Ishikawa (cell line): ENCODE data around the gene DOP1B.

Source experiments
- CEBPB ChIP-seq: IDR thresholded peaks from 2 replicates; pipeline ENCODE4 v1.6.1; 2012
- CREB1 ChIP-seq: IDR thresholded peaks from 2 replicates; pipeline ENCODE4 v1.6.1; 2012; ENCODE audit warnings: low read depth
- EGR1 ChIP-seq: IDR thresholded peaks from 2 replicates; pipeline ENCODE4 v1.6.1; 2012
- EP300 ChIP-seq: IDR thresholded peaks from 2 replicates; pipeline ENCODE4 v1.6.1; 2012; ENCODE audit warnings: borderline replicate concordance
- FOXM1 ChIP-seq: IDR thresholded peaks from 2 replicates; pipeline ENCODE4 v1.6.1; 2012; ENCODE audit warnings: low read depth, borderline replicate concordance
- MAX ChIP-seq: IDR thresholded peaks from 2 replicates; pipeline ENCODE4 v1.6.1; 2012
- NFIC ChIP-seq: IDR thresholded peaks from 2 replicates; pipeline ENCODE4 v1.6.1; 2012
- RAD21 ChIP-seq: IDR thresholded peaks from 2 replicates; pipeline ENCODE4 v1.6.1; 2012; ENCODE audit warnings: low read depth
- REST ChIP-seq: IDR thresholded peaks from 2 replicates; pipeline ENCODE4 v1.6.1; 2012; ENCODE audit warnings: low read depth, mild to moderate bottlenecking
- TAF1 ChIP-seq: IDR thresholded peaks from 2 replicates; pipeline ENCODE4 v1.6.1; 2012; ENCODE audit warnings: low read depth, mild to moderate bottlenecking
- TCF12 ChIP-seq: IDR thresholded peaks from 2 replicates; pipeline ENCODE4 v1.6.1; 2012; ENCODE audit warnings: low read depth
- TEAD4 ChIP-seq: IDR thresholded peaks from 2 replicates; pipeline ENCODE4 v1.6.1; 2012
- USF1 ChIP-seq: IDR thresholded peaks from 2 replicates; pipeline ENCODE4 v1.6.1; 2012
- YY1 ChIP-seq: IDR thresholded peaks from 2 replicates; pipeline ENCODE4 v1.6.1; 2012; ENCODE audit warnings: low read depth
- ZBTB7A ChIP-seq: IDR thresholded peaks from 2 replicates; pipeline ENCODE4 v1.6.1; 2012; ENCODE audit warnings: low read depth

DOP1B gene

GRCh38 chr21:36115138-36115730, 41.4 kb upstream of the DOP1B start:
- TF ChIP-seq ZBTB7A (no peak), REST (no peak), TCF12 (no peak), CREB1 (no peak), USF1 (no peak), RAD21 (no peak)

- TF ChIP-seq CEBPB (no peak), EGR1 (no peak), TEAD4 (no peak), FOXM1 (no peak), EP300 (no peak), MAX (no peak), TAF1 (no peak), REST (no peak), TCF12 (no peak), NFIC (no peak), RAD21 (no peak), USF1 (no peak), YY1 (no peak), CREB1 (no peak), ZBTB7A (no peak)
These were observed 39.3 kb upstream of the DOP1B start for GRCh38 chr21:36117286-36117741.

- no peak for TF ChIP-seq USF1
- TF ChIP-seq CEBPB, result no peak
- no peak for TF ChIP-seq RAD21
- TF ChIP-seq EP300, result no peak
- no peak for TF ChIP-seq CREB1
- no peak for TF ChIP-seq NFIC
- no peak for TF ChIP-seq MAX
- no peak for TF ChIP-seq TCF12
- no peak for TF ChIP-seq REST
These were observed 36.2 kb upstream of the DOP1B start for GRCh38 chr21:36120304-36120888.

- TF ChIP-seq RAD21 (no peak), TAF1 (no peak), TEAD4 (no peak), TCF12 (no peak), REST (no peak), USF1 (no peak), FOXM1 (no peak), EGR1 (no peak), CEBPB (no peak), YY1 (no peak), ZBTB7A (no peak), EP300 (no peak)
These were observed 33.6 kb upstream of the DOP1B start for GRCh38 chr21:36122977-36123376.
